NCI-H187 (cell line): ENCODE results near the gene REEP2.
"Not testable (repeated sequence)": the region's sequence is repeated elsewhere in the genome, so short reads cannot be mapped to it uniquely, and the experiment has no call there.

Experiments used
- DNase-seq, 2 experiments: peaks; one replicate each; lab custom pipeline; 2025; lab: John Stamatoyannopoulos, UW

Gene REEP2

GRCh38 chr5:138466125-138466899 is 27.5 kb downstream of the REEP2 start:
- no peak for DNase-seq

- DNase-seq = no peak
These were observed 28.2 kb downstream of the REEP2 start for GRCh38 chr5:138466900-138467710.

GRCh38 chr5:138467711-138468132 is 28.9 kb downstream of the REEP2 start:
- no peak for DNase-seq

GRCh38 chr5:138468133-138468965 is 29.5 kb downstream of the REEP2 start:
- DNase-seq = no peak

- no peak for DNase-seq
These were observed 30.2 kb downstream of the REEP2 start for GRCh38 chr5:138468966-138469539.

- no peak for DNase-seq
These were observed 30.9 kb downstream of the REEP2 start for GRCh38 chr5:138469540-138470321.

- no peak for DNase-seq
These were observed 31.6 kb downstream of the REEP2 start for GRCh38 chr5:138470322-138471051.

GRCh38 chr5:138471052-138471361 is 32.1 kb downstream of the REEP2 start:
- no peak for DNase-seq

GRCh38 chr5:138472353-138472752 is 33.5 kb downstream of the REEP2 start:
- DNase-seq = no peak

GRCh38 chr5:138473151-138473550 is 34.3 kb downstream of the REEP2 start:
- not testable (repeated sequence) for DNase-seq

- no peak for DNase-seq
These were observed 38.1 kb downstream of the REEP2 start for GRCh38 chr5:138476918-138477317.

GRCh38 chr5:138482638-138483037 is 43.8 kb downstream of the REEP2 start:
- DNase-seq = no peak

- DNase-seq = no peak
These were observed 49.7 kb downstream of the REEP2 start for GRCh38 chr5:138488481-138488945.

- no peak for DNase-seq
These were observed 50.8 kb downstream of the REEP2 start for GRCh38 chr5:138489683-138490061.

- no peak for DNase-seq
These were observed 51.9 kb downstream of the REEP2 start for GRCh38 chr5:138490648-138491283.

- no peak for DNase-seq
These were observed 52.4 kb downstream of the REEP2 start for GRCh38 chr5:138491284-138491648.

GRCh38 chr5:138491669-138492559 is 53.1 kb downstream of the REEP2 start:
- peak; percentile 15 to 68 for DNase-seq

GRCh38 chr5:138492560-138493045 is 53.7 kb downstream of the REEP2 start:
- no peak for DNase-seq

GRCh38 chr5:138495351-138495750 is 56.5 kb downstream of the REEP2 start:
- no peak for DNase-seq
